Pons (tissue), 1 donor: Measurements from ENCODE around the gene TSPAN7.

ENCODE experiments used
- DNase-seq: peaks from one replicate; pipeline ENCODE4 v3.0.0-alpha.2; 2016; ENCODE audit warnings: low spot score

Gene TSPAN7

DNA sequence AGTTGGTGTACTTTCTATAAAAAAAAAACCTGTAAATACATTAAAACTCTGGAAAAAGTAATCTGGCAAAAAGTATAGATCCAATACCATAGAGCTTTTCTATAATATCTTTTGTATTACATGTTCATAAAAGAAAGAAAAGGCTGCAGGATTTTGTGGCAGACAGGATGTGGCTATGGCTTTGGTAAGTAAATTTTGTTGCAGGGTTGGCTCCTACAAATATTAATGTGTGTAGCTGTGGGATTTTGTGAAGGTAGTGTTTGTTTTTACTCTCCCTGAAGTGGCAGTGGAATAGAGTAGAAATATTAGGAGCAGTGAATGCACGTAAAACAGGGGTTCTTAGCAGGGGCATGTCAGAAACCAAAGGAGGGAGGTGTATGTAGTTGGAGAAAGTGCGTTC lies 84.8 kb downstream of the TSPAN7 start:
- no peak for DNase-seq

DNA sequence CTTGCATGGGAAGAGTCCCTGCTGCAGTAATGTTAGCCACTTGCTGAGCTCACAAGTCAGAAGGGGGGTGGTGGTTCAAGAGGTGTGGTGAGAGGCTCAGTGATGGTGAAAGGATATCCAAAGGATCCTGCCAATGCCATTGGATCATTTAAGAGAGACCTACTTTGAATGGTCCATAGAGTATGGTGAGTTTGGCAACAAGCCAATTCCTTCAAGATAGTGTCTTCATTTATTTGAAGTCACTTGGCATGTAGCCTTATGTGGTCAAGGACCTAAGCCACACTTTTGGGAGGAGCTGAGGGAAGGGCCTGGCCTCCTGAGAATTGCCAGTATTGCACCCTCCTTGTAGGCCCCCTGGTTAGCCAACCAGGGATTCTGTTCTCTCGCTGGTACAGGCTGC lies 87.9 kb downstream of the TSPAN7 start:
- DNase-seq, result no peak

DNA sequence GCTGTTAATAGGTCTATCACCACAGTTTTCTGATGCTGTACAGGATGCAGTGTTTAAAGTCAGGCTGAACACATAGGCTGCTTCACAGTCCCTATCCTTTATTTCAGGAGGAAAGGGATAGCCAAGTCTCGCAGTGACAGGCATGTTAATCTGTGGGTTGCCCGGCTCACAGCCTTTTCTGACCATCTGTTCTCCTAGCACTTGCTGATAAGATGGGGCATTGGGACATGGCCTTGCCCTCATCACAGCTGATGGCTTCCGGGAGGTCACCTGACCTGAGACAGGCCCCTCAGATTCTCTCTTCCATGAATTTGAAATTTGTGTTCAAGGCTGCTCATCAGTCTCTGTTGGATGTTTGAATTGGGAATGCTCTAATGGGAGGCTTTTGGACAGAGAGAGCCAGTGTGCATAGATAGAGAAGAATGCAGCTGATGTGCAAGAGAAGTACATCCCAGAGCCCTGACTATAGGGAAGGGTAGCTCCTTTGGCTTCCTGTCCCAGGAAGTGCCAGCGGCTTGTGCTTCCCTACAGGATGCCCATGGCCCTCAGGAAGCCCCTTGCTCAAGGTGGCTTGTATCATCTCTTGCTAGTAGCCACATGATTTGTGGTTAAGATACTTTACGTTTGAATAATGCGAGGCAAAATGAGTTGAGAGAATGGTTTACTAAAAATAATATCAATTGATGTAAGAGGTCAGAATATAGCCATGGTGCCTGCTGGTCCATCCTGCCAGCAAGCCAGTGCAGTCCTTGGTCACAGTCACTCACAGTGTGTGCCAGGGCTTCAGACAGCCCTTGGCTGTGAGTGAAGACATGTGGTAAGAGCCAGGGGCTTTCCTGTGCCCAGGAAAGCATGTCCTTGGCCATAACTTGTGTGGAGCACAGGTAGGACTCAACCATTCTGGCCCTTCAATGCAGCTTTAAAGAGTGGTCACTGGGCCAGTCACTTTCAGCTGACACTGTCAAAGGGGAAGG lies 88.6 kb downstream of the TSPAN7 start:
- no peak for DNase-seq

DNA sequence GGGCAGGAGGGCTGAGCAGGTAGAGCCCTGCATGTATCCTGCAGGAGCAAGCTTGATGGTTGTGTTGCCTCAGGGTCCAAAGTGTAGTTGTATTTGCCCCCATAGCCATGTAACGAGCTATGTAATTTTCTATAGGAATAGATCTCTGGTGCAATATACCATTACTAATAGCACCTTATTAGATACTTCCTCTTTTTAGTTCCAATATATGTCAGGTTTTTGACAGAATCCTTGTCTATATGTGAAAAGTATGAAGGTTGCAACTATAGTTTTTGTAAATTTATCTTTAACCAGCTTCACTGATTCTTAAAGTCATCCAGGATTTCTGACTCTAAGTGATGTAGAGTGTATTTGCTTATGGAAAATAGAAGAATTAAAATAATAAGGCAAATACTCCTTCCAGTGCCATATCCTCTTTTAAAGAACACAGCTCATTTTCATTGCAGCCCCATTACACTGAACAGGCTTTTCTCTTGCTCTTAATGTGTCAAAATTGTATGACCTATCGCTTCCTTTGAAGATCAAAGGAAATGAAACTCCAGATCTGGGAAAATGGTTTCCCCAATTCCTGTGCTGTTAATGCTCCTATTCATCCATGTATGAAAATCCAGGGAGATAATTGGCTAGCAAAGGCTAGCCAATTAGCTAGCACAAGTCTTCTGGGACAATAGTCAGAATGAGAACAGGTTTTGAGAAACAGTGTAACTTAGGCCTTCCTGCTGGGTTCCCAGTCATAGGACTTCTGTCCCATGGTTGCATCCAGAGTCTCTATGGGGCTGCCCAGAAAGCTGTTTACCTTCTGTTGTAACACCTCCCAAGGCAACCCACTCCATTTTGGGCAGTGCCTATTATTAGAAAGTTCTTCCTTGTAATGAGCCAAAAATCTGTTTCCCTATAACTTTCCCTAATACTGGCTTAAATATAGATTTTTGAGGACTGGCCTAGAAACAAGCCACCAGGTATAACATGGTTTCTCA lies 90.6 kb downstream of the TSPAN7 start:
- no peak for DNase-seq

GRCh38 chrX:38652934-38653442 lies 91.6 kb downstream of the TSPAN7 start:
- DNase-seq, result no peak

DNA sequence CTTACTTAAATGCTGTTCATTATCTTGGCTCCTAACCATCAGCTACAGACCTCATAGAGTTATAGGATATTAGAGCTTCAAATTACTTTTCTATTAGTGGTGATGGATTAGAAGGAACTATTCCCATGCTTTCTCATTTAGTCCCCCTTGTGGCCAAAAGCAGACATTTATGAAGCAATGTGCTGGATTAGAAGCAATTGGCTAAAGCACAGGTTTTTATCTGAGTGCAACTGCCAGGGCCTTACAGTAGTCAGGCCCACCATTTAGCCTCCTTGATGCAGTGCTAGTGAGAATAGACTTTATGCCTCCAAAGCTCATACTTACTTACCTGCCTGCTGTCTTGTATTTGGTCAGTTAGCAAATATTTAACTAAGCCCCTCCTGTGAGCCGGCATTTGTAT lies 93.0 kb downstream of the TSPAN7 start:
- DNase-seq, result peak; percentile 57

- DNase-seq, result no peak
Measured at GRCh38 chrX:38656350-38656915, 95.1 kb downstream of the TSPAN7 start.

DNA sequence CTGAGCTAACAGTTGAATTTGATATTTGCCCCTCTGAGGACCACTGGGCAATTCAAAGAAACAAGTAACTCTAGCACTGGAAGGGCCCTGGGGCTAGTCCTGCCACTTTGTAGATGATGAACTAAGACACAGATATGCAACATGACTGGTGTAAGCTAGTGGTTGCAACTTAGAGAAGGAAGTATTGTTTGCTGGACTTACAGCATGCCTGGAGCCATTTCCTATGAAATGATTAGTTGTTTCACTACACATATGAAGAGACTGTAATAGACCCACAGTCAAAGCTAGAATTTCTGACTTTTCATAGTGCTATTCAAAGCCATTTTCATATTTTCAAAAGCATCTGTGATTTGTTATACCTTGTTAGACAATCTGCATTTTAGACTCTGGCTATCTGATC lies 96.2 kb downstream of the TSPAN7 start:
- no peak for DNase-seq

GRCh38 chrX:38660395-38661102 lies 99.2 kb downstream of the TSPAN7 start:
- no peak for DNase-seq

DNA sequence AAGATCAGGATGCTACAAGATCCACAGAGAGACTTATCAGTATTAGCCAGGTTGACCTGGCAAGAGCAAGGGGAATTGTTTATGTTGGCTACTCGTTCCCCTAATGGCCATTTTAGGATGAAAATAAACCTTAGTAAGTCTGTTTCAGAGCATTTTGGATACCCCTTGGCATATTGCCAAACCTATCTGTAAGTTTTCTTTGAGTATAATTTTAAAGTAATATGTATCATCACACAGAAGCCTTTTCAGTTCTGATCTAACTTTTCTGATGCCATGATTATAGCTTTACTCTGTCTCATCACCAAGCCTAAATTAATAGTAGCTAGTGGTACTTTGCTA lies 99.7 kb downstream of the TSPAN7 start:
- DNase-seq, result no peak

DNA sequence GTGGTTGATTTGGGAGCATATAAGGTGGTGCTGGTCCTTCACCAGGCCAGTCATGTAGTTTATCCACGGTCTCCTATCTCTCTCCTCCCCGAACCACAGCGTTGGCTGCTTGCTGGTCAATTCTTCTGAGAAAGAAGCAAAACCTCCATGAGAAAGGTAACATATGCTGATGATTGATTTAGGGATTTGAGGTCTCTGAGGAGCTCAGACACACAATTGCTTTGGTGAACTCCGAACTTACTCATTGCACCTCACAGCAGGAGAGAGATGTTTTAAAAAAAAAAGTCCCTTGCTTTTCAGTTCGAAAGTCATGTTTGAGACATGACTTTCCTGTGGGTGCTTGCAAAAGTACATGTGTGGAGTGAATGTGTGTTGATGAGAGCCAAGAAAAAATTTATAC lies 100.2 kb downstream of the TSPAN7 start:
- no peak for DNase-seq

DNA sequence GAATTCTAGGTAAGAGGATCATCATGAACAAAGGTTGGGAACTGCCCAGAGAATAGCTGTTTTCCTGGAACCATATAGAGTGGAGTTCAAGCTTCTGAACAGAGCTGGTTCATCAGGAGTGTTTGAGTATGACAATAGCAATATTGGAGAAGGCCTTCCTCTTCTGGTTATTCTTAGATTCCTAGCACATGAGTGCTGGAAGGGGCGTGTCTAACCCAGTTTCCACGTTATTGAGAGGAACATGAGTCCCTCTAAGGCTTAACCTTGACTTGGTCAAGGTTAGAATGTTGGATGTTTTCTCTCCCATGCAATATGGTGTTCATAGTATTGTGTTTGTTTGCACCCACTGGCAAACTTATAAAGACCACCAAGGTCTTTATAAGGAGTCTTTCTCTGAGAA lies 101.3 kb downstream of the TSPAN7 start:
- no peak for DNase-seq

DNA sequence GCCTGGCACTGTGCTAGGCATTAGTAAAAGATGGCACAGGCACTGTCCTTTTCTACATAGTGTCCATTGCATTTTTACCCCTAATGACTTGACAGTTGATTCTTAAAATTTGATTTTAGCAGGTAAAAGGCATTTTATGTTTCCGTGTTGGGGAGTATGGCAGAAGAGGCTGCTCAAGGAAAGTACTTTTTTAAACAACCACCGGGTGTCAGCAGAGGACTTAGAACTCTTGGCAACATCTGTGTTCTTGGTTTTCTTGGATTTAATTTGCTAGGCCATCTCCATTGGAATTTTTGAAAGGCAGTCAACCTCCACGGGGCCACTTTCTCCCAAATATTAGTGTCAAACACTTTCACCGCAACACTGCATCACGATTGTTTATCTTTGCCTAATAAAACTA lies 102.9 kb downstream of the TSPAN7 start:
- DNase-seq, result peak; percentile 70

DNA sequence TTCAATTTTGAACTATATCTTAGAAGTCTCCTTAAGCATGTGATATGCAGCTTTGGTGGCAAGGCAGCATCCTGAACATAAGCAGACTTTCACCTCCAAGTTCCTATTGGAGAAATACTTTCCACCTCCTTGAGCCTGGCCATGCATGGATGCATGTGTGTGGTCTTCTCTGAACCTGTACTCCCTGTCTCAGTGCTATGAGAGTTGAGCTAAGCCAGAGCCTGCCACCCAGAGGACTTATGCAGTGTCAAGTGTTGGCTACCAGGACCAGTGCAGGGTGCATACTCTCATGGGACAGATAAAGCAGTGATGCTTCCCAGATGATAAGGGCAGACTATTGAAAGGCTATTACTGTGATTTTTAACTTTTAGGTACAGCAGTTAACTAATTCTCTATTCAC lies 105.6 kb downstream of the TSPAN7 start:
- DNase-seq, result no peak

GRCh38 chrX:38668771-38669170 lies 107.4 kb downstream of the TSPAN7 start:
- no peak for DNase-seq

DNA sequence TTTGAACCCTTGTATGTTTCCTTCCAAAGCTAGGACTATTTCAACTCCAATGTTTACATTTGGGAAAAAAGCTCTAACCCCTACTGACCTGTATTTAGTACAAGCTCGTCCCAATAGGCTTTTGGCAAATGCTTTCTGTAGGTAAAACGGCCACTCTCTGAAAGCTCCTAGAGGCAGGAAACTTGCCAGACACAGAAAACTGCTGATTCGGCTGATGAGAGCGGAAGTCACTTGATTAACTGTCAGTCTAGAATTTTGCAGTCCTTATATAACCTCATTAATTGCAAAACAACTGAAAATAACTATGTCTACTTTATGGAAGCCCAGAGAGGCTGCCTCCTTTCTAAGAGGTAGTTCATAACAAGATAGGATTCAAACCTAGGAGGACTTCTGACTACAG lies 108.1 kb downstream of the TSPAN7 start:
- DNase-seq, result no peak

GRCh38 chrX:38672646-38673045 lies 111.3 kb downstream of the TSPAN7 start:
- DNase-seq, result peak; percentile 64

- no peak for DNase-seq
Measured at GRCh38 chrX:38675856-38676255, 114.5 kb downstream of the TSPAN7 start.

GRCh38 chrX:38678183-38678582 lies 116.8 kb downstream of the TSPAN7 start:
- DNase-seq, result no peak

- DNase-seq, result no peak
Measured at GRCh38 chrX:38678821-38679220, 117.5 kb downstream of the TSPAN7 start.

GRCh38 chrX:38679695-38680094 lies 118.4 kb downstream of the TSPAN7 start:
- no peak for DNase-seq

DNA sequence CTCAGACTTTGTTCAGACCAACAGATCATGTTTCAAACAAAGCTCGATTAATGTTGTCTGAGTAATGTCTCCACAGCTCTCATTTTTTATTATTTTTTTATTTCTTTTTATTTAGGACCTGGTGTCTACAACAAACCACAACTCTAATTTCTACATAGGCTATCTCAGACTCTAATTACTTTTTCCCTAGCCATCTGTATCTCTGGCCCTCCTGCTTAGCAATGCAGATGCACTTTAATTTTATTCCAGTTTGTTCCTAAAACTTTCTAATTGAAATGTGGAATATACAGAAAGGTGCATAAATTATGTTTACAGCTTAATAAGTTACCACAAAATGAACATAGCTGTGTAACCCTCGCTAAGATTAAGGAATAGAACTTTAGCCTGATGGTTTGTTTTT lies 120.8 kb downstream of the TSPAN7 start:
- no peak for DNase-seq
